Measurements from ENCODE around the gene SPANXB1.
"Not testable (repeated sequence)": the region's sequence is repeated elsewhere in the genome, so short reads cannot be mapped to it uniquely, and the experiment has no call there.

SPANXB1 gene

GRCh38 chrX:141002568-141002967 is at the start of gene SPANXB1:
Gene SPANXB1, plus strand, starts transcription at chrX:141002594. Its CDS starts 100 bp downstream, at chrX:141002694.
- DNase-seq: not testable (repeated sequence)

- no peak for DNase-seq
Observed at GRCh38 chrX:140967036-140967435, 35.4 kb upstream of the SPANXB1 start.

GRCh38 chrX:140971099-140971795 is 31.1 kb upstream of the SPANXB1 start:
- DNase-seq: no peak

- no peak for DNase-seq
Observed at GRCh38 chrX:140975472-140975871, 26.9 kb upstream of the SPANXB1 start.

GRCh38 chrX:140980271-140980670 is 22.1 kb upstream of the SPANXB1 start:
- DNase-seq: no peak

- no peak for DNase-seq
Observed at GRCh38 chrX:140983730-140984129, 18.7 kb upstream of the SPANXB1 start.

GRCh38 chrX:141005243-141005642 is 2.8 kb downstream of the SPANXB1 start:
- DNase-seq: not testable (repeated sequence)

- DNase-seq: not testable (repeated sequence)
Observed at GRCh38 chrX:141044246-141044645, 41.9 kb downstream of the SPANXB1 start.

GRCh38 chrX:141049878-141050277 is 47.5 kb downstream of the SPANXB1 start:
- not testable (repeated sequence) for DNase-seq

- not testable (repeated sequence) for DNase-seq
Observed at GRCh38 chrX:141052098-141052497, 49.7 kb downstream of the SPANXB1 start.

Data from NCI-H446 (cell line).